Measurements from ENCODE around the gene DPM2.

Gene DPM2

GRCh38 chr9:127955294-127956015, 17.8 kb upstream of the DPM2 start:
- no peak for DNase-seq (ENCODE audit: low read depth)

- no peak for DNase-seq (ENCODE audit: low read depth)
Observed at GRCh38 chr9:127954831-127955293, 17.2 kb upstream of the DPM2 start.

GRCh38 chr9:127953768-127954505, 16.3 kb upstream of the DPM2 start:
- no peak for DNase-seq (ENCODE audit: low read depth)

- DNase-seq (ENCODE audit: low read depth) = no peak
Observed at GRCh38 chr9:127953154-127953553, 15.5 kb upstream of the DPM2 start.

- DNase-seq (ENCODE audit: low read depth) = no peak
Observed at GRCh38 chr9:127950513-127951289, 13.0 kb upstream of the DPM2 start.

- DNase-seq (ENCODE audit: low read depth) = no peak
Observed at GRCh38 chr9:127949827-127950512, 12.3 kb upstream of the DPM2 start.

GRCh38 chr9:127947841-127948710, 10.4 kb upstream of the DPM2 start:
- DNase-seq (ENCODE audit: low read depth) = no peak

- no peak for DNase-seq (ENCODE audit: low read depth)
Observed at GRCh38 chr9:127946728-127947127, 9.1 kb upstream of the DPM2 start.

- DNase-seq (ENCODE audit: low read depth) = no peak
Observed at GRCh38 chr9:127945942-127946341, 8.3 kb upstream of the DPM2 start.

GRCh38 chr9:127945338-127945737, 7.7 kb upstream of the DPM2 start:
- no peak for DNase-seq (ENCODE audit: low read depth)

- no peak for DNase-seq (ENCODE audit: low read depth)
Observed at GRCh38 chr9:127944586-127945218, 7.0 kb upstream of the DPM2 start.

- DNase-seq (ENCODE audit: low read depth) = no peak
Observed at GRCh38 chr9:127943731-127944144, 6.1 kb upstream of the DPM2 start.

- no peak for DNase-seq (ENCODE audit: low read depth)
Observed at GRCh38 chr9:127943011-127943662, 5.5 kb upstream of the DPM2 start.

GRCh38 chr9:127942216-127943010, 4.8 kb upstream of the DPM2 start:
- no peak for DNase-seq (ENCODE audit: low read depth)

- DNase-seq (ENCODE audit: low read depth) = no peak
Observed at GRCh38 chr9:127941961-127942215, 4.2 kb upstream of the DPM2 start.

- DNase-seq (ENCODE audit: low read depth) = no peak
Observed at GRCh38 chr9:127941062-127941960, 3.7 kb upstream of the DPM2 start.

GRCh38 chr9:127940593-127940992, 2.9 kb upstream of the DPM2 start:
- no peak for DNase-seq (ENCODE audit: low read depth)

GRCh38 chr9:127938298-127938690, 640 bp upstream of the DPM2 start:
- DNase-seq (ENCODE audit: low read depth) = no peak

- no peak for DNase-seq (ENCODE audit: low read depth)
Observed at GRCh38 chr9:127937056-127937387, 632 bp downstream of the DPM2 start.
